ENCODE results near the gene CHN2. TPM values are rescaled to one million over a fixed set of nuclear protein-coding genes. Genes with fewer than 3 reads are reported as not detected.

Gene CHN2
- total RNA-seq, 1 experiment from 2014 or later, result 2.1 TPM

- no TSS peak for BruUV-seq (replicated peaks)
- no peak for ATAC-seq
- H3K79me2 ChIP-seq (ENCODE audit: insufficient read depth, low read length), result no peaks in the 10 kb centered on the region
- no peaks in the 10 kb centered on the region for H3K27me3 ChIP-seq (ENCODE audit: insufficient read depth, low read length)
- no peak overlapping the region for H3K27ac ChIP-seq (ENCODE audit: low read depth, low read length)
- intact Hi-C loops (cut with micrococcal nuclease), result no loop called here
- CTCF ChIA-PET, result interaction anchor here (0.9 kb wide), 1 partner anchor 356 kb away, joined by 3 read pairs; no protein-coding TSS in a partner anchor
- H3K9me2 ChIP-seq (ENCODE audit: insufficient read depth), result no peaks in the 10 kb centered on the region
- POLR2A ChIA-PET, result interaction anchor here (0.7 kb wide), 1 partner anchor 82 kb away, joined by 3 read pairs; no protein-coding TSS in a partner anchor
- no peak for TF ChIP-seq ATF3 (IDR thresholded peaks at IDR 0.05)
- no peak for TF ChIP-seq SIN3A (IDR thresholded peaks at IDR 0.05; ENCODE audit: low read depth)
- no peak for TF ChIP-seq SP1 (IDR thresholded peaks at IDR 0.05; ENCODE audit: low read depth)
- no peak for TF ChIP-seq RAD21 (IDR thresholded peaks at IDR 0.05; ENCODE audit: low read depth)
- no peak for TF ChIP-seq ZNF274 (IDR thresholded peaks at IDR 0.05; ENCODE audit: low read depth, low read length)
- no peak for TF ChIP-seq EZH2phosphoT487 (IDR thresholded peaks at IDR 0.05; ENCODE audit: borderline replicate concordance)
- no peak for TF ChIP-seq MAX (IDR thresholded peaks at IDR 0.05)
- TF ChIP-seq TCF7L2 (IDR thresholded peaks at IDR 0.05; ENCODE audit: borderline replicate concordance, extremely low read depth, insufficient read depth, insufficient read length), result no peak
- no peak for TF ChIP-seq CEBPB (IDR thresholded peaks at IDR 0.05; ENCODE audit: low read depth)
- no peaks in the 10 kb centered on the region for H3K9me3 ChIP-seq (ENCODE audit: control insufficient read depth in 1 of 2, insufficient read depth in 1 of 2, low read depth in 1 of 2, low read length in 2 of 2)
- RAD21 ChIA-PET (ENCODE audit: low non-redundant PET in 1 of 2, low total read pairs in 2 of 2, uncharacterized antibody in 2 of 2, unreplicated experiment in 2 of 2), result no interaction called here
- H3K4me1 ChIP-seq (ENCODE audit: control insufficient read depth in 1 of 2, insufficient read depth in 2 of 2, low read length in 2 of 2), result peaks cover 15 to 28% of the 10 kb centered on the region in 2 experiments
- no peak overlapping the region for H2AFZ ChIP-seq (ENCODE audit: low read depth, low read length, poor library complexity, severe bottlenecking)
- no peaks in the 10 kb centered on the region for H3K36me3 ChIP-seq (ENCODE audit: control insufficient read depth in 1 of 2, insufficient read depth in 2 of 2, low read length in 2 of 2)
- no peak overlapping the region for H3K9ac ChIP-seq (ENCODE audit: low read length)
- no peak overlapping the region for H3K4me3 ChIP-seq (replicated peaks in 1 of 2; ENCODE audit: low read depth in 1 of 2, low read length in 2 of 2)
- no peak overlapping the region for H3K4me2 ChIP-seq (ENCODE audit: low read length)
- no peaks in the 10 kb centered on the region for H4K20me1 ChIP-seq (ENCODE audit: insufficient read depth)
- DNase-seq (ENCODE audit: low read depth, low spot score), result no peak
Measured at GRCh38 chr7:29282819-29283414, 88.3 kb downstream of the CHN2 start.

All from HCT116 (cell line).